Activated T-helper 1 cell treated with Interleukin-2 at 50 U/mL for 16 hours (primary cell): ENCODE data around the gene UBAC2.

ENCODE experiments used
- DNase-seq: peaks from one replicate; pipeline ENCODE4 v3.0.0-alpha.2; 2020; ENCODE audit warnings: low read depth

Gene UBAC2

GRCh38 chr13:99271249-99271648, 70.6 kb downstream of the UBAC2 start:
- DNase-seq: no peak

- DNase-seq: no peak
These were observed 71.8 kb downstream of the UBAC2 start for GRCh38 chr13:99272481-99272880.

DNA sequence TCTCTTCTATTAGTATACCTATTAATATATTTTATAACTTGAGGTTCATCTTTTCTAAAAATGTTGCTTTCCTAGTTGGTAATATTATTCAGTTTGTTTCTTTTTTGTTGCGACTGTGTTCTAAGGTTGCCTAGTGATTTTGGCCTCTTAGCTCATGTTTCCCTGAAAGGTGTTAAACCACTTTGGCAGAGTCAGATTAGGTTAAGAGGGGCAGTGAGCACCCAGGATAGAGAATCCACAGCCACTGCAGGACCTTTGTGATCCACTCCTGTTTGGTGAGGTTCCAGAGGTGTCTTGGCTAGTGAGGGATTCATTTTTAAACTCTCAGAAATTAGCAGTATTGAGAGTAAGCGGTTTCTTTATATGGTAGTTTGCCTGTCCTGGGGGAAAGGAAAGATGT, 72.5 kb downstream of the UBAC2 start:
- DNase-seq: no peak

DNA sequence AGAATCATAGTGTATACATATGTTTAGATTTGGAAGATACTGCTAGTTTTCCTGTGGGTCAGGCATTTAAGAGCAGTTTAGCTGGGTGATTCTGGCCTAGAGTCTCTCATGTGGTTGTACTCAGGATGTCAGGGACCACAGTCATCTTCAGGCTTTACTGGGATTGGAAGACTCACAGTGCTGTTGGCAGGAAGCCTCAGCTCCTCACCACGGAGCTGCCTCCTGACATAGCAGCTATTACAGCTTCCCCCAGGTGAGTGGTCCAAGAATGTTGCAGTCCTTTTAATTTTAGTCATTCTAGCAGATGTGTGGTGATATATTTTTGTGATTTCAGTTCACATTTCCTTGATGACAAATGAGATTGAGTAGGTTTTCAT, 74.4 kb downstream of the UBAC2 start:
- DNase-seq: no peak

DNA sequence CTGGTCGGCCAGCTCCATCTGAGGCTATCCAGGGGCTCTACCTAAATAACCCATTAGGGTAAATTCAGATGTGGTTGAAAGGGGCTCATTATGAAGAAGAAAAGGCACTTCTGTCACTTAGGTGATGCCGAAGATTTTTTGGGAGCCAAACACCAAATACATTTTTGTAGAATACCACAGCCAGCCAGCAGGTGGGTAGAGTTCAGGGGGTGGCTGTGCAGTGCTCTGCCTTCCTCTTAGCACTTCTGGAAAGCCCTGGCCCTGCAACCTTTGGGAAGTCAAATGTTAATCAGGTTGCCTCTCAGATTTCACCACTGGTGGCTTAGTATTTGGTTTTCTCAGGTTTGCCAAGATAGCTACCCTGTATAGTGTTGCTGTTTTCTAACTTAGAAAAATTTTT, 76.1 kb downstream of the UBAC2 start:
- no peak for DNase-seq

GRCh38 chr13:99277629-99278028, 77.0 kb downstream of the UBAC2 start:
- DNase-seq: no peak

GRCh38 chr13:99278200-99278599, 77.5 kb downstream of the UBAC2 start:
- no peak for DNase-seq

GRCh38 chr13:99278843-99279242, 78.2 kb downstream of the UBAC2 start:
- no peak for DNase-seq

DNA sequence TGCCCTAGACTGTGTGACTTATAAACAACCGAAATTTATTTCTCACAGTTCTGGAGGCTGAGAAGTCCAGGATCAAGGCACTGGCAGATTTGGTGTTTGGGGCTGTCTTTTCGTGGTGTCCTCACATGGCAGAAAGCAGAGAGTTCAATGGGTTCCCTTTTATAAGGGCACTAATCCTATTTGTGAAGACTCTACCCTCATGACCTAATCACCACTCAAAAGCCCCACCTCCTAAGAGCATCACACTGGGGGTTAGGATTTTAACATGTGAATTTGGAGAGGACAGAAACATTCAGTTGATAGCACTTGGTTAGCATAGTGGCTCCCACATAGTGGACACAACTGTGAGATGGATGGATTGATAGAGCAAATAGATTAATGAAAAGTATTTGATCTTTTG, 79.0 kb downstream of the UBAC2 start:
- DNase-seq: no peak

DNA sequence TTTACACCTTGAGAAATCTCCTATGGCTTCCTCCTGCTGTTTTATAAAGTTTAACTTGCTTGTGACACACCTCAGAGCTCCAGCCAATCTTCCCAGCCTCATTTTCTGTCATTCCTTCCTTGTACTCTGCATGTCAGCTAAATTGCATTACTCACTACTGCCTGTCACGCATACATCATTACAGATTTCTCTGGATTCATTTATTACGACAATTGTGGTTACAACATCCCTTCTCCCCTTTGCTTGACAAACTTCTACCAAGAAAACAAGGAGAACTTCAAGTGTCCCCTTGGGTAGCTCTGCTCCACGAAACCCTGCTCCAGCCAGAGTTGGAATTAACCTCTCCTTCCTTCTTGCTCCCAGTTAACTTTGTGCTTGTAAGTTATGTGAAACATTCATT, 79.5 kb downstream of the UBAC2 start:
- DNase-seq: no peak

DNA sequence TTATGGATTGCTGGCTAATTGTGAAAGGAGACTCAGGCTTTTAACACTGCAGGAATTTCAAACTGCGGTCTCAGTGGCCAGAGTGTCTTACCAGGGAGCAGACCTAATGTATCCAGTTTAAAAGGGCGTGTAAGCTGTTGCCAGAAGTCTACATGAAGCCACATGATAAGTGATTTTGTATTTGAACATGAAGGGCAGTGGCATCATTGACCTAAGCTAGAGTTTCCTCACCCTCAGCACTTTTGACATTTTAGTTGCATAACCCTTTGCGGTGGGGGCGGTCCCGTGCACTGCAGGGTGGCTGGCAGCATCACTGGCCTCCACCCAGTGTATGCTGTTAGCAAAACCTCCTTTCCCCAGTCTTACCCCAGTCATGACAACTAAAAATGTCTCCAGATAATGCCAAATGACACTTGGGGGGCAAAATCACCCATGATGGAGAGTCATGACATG, 81.2 kb downstream of the UBAC2 start:
- DNase-seq: peak; percentile 25

DNA sequence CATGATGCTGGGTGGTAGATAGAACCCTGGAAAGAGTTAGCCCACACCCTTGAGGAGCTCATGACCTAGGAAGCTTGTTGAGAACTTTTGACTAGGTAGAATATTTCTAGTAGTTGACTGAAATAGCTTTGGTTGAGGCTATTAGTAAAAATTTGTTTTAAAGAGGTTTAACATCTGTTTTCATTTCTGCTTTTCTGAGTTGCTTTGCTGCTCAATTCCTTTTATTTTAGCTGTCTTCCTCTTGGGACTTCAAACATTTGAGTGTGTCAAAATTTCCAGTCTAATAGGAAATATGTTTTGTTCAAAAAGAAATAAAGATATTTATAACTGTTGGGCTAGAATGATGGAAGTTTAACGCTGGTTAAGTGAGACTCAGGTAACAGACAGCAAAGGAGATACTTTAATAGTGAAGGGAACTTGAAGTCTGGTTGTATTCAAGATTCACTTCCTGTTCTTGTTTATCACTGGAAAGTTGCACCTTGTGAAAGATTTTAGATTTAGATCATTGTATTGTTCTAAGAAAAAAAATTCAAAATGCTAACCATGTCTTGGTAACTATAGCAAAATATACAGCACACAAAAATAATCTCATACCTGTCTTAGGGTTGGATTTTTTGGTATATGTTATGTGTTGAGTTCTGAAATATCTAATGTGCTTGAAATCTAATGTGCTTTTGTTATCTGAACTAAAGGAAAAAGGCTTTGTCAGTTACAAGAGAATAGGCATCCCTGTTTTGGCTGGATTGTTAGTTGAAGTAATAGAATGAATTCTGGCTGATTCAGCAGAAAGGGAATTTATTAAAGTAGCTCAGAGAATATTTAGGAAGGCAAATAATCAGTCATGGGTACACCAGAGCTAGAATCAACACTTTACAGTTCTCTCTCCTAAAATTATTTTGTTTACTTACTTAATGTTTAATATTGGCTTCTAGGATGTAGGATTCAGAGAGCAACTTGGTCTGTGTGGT, 81.9 kb downstream of the UBAC2 start:
- DNase-seq: no peak

DNA sequence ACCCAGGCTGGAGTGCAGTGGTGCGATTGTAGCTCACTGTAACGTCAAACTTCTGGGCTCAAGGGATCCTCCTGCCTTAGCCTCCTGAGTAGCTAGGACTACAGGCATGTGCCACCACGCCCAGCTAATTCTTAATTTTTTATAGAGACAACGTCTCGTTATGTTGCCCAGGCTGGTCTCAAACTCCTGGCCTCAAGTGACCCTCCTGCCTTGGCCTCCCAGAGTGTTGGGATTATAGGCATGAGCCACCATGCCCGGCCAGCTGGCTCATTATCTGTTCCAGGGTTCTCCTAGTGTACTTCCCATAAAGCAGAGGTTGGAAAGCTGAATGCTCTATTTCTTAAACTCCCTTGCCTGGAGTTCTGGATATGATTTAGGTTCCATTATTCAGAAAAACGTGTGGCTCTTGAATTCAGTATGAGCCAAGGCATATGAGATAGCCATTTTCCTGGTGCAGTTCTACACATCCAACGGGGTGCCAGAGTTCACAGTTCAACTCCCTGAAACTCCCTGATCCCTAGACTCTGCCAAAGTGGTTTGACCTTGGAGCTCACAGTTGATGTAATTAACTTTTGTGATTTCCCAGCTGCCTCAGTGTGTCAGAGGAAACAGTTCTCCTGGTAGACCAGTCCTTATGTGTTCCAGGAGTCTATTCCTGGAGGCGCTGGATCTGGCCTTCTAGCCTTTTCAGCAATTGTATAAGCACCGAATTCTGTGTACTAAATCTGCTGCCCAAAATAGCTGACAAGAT, 85.0 kb downstream of the UBAC2 start:
- no peak for DNase-seq

DNA sequence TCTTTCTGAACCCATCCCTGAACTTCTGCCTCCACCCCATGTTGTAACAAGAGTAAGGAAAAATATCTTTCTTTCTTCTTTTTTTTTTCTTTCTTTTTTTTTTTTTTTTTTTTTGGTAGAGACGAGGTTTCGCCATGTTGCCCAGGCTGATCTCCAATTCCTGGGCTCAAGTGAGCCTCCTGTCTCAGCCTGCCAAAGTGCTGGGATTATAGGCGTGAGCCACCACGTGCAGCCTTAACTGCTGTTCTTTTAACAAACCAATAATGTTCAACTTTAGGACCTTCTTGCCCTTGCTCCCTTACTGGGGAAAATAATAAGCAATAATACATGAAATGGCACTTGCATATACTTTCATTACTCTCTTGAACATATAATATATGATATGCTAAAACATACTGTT, 86.9 kb downstream of the UBAC2 start:
- DNase-seq: no peak

DNA sequence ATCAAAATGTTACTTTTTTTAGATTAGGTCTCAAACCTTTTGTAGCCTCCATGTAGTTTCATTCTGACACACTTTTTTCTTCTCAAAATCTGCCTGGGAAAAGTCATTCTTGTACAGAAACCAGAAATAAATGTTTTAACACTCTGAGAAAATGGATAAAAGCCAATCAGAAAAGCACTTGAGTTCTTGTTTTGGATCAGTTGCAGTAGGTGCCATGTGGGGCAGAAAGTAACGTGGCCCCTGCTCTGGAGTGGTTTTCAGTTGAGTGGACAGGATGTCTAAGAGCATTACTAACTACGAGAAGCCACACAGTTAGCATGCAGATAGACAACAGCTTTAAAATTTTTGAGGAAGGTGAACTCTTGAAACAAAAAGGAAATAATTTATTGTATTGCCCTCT, 87.4 kb downstream of the UBAC2 start:
- no peak for DNase-seq

DNA sequence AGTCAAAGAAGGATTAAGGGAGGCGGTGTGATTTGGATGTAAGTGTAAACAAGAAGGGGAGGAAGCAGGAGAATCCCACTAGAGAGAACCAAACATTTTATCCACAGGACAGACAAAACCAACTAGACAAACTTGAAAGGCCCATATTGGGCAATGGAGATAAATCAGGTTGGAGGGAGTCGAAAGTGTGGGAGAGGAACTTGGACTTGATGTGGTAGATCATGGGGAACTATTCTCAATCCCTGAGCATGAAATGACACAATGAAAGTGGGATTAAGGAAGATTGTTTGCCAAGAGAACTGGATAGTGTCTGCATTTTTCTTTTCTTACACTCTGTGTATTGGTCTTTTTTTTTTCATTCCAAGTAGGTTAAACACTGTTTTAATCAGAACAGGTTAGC, 88.6 kb downstream of the UBAC2 start:
- DNase-seq: no peak

DNA sequence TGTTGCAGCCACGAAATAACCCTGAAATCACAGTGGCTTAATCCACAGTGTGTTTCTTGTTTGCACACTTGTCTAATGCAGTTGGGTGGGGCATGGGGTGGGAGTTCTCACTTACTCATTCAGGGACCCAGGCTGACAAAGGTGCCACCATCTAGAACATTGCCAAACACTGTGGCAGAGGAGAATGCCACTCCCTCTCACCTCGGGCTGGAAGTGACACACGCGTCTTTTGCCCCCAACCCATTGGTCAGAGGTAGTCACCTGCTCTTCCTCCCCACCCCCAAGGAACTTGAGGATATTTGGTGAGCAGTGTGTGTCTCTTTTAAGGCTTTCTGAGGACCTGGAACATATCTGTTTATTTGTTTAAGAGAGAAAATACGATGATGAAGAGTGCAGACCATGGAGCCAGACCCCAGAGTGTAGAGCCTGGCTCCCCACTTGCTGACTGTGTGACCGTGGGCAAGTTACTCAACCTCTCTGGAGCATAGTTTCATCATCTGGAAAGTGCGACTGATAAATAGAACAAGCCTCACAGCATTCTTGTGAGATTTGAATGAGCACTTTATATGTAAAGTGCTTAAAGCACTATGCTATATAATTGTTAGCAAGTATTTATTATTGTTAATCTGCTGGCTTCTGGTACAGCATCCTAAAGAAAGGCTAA, 89.2 kb downstream of the UBAC2 start:
- DNase-seq: no peak

DNA sequence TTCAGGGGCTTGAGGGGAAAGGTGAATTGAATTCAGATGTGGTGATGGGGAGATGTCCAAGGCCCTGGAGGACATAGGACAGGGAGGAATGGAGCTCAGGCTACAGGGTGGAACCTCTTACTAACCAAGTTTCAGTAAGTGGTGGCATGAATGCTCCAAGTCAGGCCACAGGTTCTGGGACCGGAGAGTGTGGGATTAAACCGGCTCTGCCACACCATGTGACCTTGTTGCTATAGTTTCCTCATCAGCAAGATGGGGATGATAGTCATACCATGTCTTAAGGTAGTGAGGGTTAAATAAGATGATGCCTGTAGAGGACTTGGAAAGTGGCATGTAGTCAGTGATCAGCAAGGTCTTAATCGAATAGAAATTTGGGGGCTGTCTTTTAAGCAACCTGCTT, 90.2 kb downstream of the UBAC2 start:
- no peak for DNase-seq

DNA sequence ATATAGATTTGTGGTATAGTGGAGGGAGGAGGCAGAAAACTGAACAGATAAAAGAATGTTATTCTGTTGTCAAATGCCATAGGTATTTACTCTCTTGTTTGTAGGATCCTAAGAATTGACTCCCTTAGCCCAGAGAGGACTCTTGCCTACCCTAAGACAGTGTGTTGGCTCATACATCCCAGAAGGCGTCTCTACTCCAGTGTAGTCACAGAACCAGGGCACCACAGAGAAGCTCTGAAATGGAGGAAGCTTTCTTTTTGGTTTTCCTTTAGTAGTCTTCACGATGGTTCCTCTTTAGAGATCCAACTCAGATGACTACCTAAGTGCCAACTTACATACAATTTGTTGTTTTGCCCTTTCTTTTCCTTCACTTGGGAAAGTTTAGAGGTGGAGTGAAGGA, 92.5 kb downstream of the UBAC2 start:
- DNase-seq: no peak

- no peak for DNase-seq
These were observed 93.5 kb downstream of the UBAC2 start for GRCh38 chr13:99294198-99294597.

GRCh38 chr13:99294958-99295357, 94.3 kb downstream of the UBAC2 start:
- no peak for DNase-seq

GRCh38 chr13:99295488-99296252, 95.0 kb downstream of the UBAC2 start:
- DNase-seq: no peak
